K562 (cell line): ENCODE results near the gene FCHO2. TPM values are rescaled to one million over a fixed set of nuclear protein-coding genes. Genes with fewer than 3 reads are reported as not detected.

Experiments
- ATAC-seq: fragments of 200-7000 bp; cut with Tn5 transposase; 3 replicates; pipeline ENCODE4 v1.9.1; 2020; ENCODE audit warnings: moderate library complexity
- BruUV-seq: library from RNA; stranded (reverse); fragments of 400-500 nt; replicated peaks from 2 replicates; lab custom pipeline; 2021; lab: Mats Ljungman, UMichigan
- CTCF ChIA-PET: fragments of 300-600 bp; formaldehyde crosslinking; extraction: SDS; loops from one replicate; lab custom pipeline; 2021; ENCODE audit warnings: low intra/inter-chr PET ratio; lab: Yijun Ruan, JAX
- POLR2A ChIA-PET: fragments of 300-600, 350-650 bp; sonication (Branson Sonifier 250); formaldehyde crosslinking; extraction: SDS; loops from one replicate; lab custom pipeline; 2021; ENCODE audit warnings: antibody characterized with exemption, inconsistent platforms; lab: Yijun Ruan, JAX
- DNase-seq, 4 experiments: peaks; one replicate each; pipeline versions ENCODE4 v3.0.0 to v3.0.0-alpha.2; 2011 to 2018; ENCODE audit warnings: low spot score in 3 of 4, mixed read lengths in 3 of 4; ENCODE audit errors: extremely low read depth in 1 of 4
- FAIRE-seq: peaks from 2 replicates; lab custom pipeline; 2011; peaks lifted over from hg19 to GRCh38; lab: Jason Lieb, UNC
- H2AFZ ChIP-seq: 2 replicates; pipeline ENCODE4 v1.6.0; 2011; ENCODE audit warnings: low read depth, low read length, control low read depth, inconsistent platforms
- H3K27ac ChIP-seq: fragments of 200-600 bp; 3 replicates; pipeline ENCODE4 v1.8.0; 2011; ENCODE audit warnings: low read depth, mild to moderate bottlenecking, control low read depth, inconsistent platforms, low read length, moderate library complexity, mixed read lengths; ENCODE audit errors: extremely low read depth
- H3K27me3 ChIP-seq, 2 experiments: fragments of 300-600 bp in 1 of 2; 2 replicates in 1 of 2; 3 replicates in 1 of 2; pipeline versions ENCODE4 v1.6.0 to v1.8.0; 2011; ENCODE audit warnings: inconsistent platforms in 2 of 2, low read length in 2 of 2, mild to moderate bottlenecking in 1 of 2, mixed read lengths in 1 of 2, moderate library complexity in 1 of 2; ENCODE audit not compliant: control insufficient read depth in 2 of 2, insufficient read depth in 2 of 2
- H3K36me3 ChIP-seq: fragments of 300-600 bp; 3 replicates; pipeline ENCODE4 v1.8.0; 2011; ENCODE audit warnings: mild to moderate bottlenecking, low read length, inconsistent platforms; ENCODE audit not compliant: control insufficient read depth, insufficient read depth
- H3K4me1 ChIP-seq, 2 experiments: fragments of 200-600 bp in 1 of 2; replicated peaks in 1 of 2; 2 replicates in 1 of 2; 3 replicates in 1 of 2; pipeline versions ENCODE4 v1.5.1 to v1.8.0; 2011; ENCODE audit warnings: inconsistent platforms in 2 of 2, low read length in 2 of 2, mild to moderate bottlenecking in 1 of 2, mixed read lengths in 1 of 2, moderate library complexity in 1 of 2; ENCODE audit not compliant: control insufficient read depth in 2 of 2, insufficient read depth in 2 of 2
- H3K4me2 ChIP-seq: 2 replicates; pipeline ENCODE4 v1.6.1; 2011; ENCODE audit warnings: low read length, control low read depth, inconsistent platforms, mixed read lengths; ENCODE audit not compliant: insufficient read depth
- H3K4me3 ChIP-seq: fragments of 200-600 bp; sonication (generic), shearing (Covaris generic); 2 replicates; pipeline ENCODE4 v1.5.1; 2016; ENCODE audit warnings: control low read depth, inconsistent platforms
- H3K79me2 ChIP-seq: fragments of 200-600 bp; 3 replicates; pipeline ENCODE4 v1.8.0; 2011; ENCODE audit warnings: low read length, inconsistent platforms; ENCODE audit not compliant: control insufficient read depth, insufficient read depth
- H3K9ac ChIP-seq, 2 experiments: 2 replicates each; pipeline versions ENCODE4 v1.6.0 to v1.6.1; 2011; ENCODE audit warnings: low read depth in 2 of 2, low read length in 2 of 2, control low read depth in 1 of 2, inconsistent platforms in 1 of 2, mild to moderate bottlenecking in 1 of 2, mixed read lengths in 1 of 2; ENCODE audit not compliant: insufficient read depth in 1 of 2
- H3K9me1 ChIP-seq: one replicate; pipeline ENCODE4 v1.6.0; 2011; ENCODE audit warnings: inconsistent platforms, mild to moderate bottlenecking, low read length, moderate library complexity; ENCODE audit not compliant: control insufficient read depth, insufficient read depth
- H3K9me3 ChIP-seq: replicated peaks from 2 replicates; pipeline ENCODE4 v1.5.1; 2011; ENCODE audit warnings: low read depth, low read length, inconsistent platforms; ENCODE audit not compliant: control insufficient read depth, insufficient read depth
- H4K20me1 ChIP-seq: replicated peaks from 2 replicates; pipeline ENCODE4 v1.6.1; 2011; ENCODE audit warnings: low read length, inconsistent platforms, mixed read lengths; ENCODE audit not compliant: control insufficient read depth, insufficient read depth
- ASH1L ChIP-seq: fragments of 450-650 bp; IDR thresholded peaks from 2 replicates; pipeline ENCODE4 v1.6.1; 2018; ENCODE audit warnings: borderline replicate concordance, mild to moderate bottlenecking, low read depth; ENCODE audit not compliant: partially characterized antibody
- CEBPG ChIP-seq, 3 experiments: fragments of 200-800 bp in 1 of 3; sonication (Bioruptor generic) in 1 of 3; sonication (generic) in 1 of 3; formaldehyde crosslinking in 1 of 3; IDR thresholded peaks in 2 of 3; conservative IDR thresholded peaks in 1 of 3; 2 replicates each; pipeline versions ENCODE4 v1.6.1 to v1.8.0; 2016 to 2022; ENCODE audit warnings: missing compliant biosample characterization in 2 of 3, missing genetic modification characterization in 2 of 3, mild to moderate bottlenecking in 1 of 3, missing genetic modification reagents in 1 of 3
- EHMT2 ChIP-seq: fragments of 450-650 bp; IDR thresholded peaks from 2 replicates; pipeline ENCODE4 v1.6.1; 2018; ENCODE audit warnings: antibody characterized with exemption
- HNRNPL ChIP-seq: fragments of 200-400 bp; formaldehyde crosslinking; IDR thresholded peaks from 2 replicates; pipeline ENCODE4 v1.6.1; 2017; ENCODE audit warnings: low read depth, mild to moderate bottlenecking, low read length
- LARP7 ChIP-seq: fragments of 450-650 bp; IDR thresholded peaks from 2 replicates; pipeline ENCODE4 v1.6.1; 2016
- XRCC3 ChIP-seq: fragments of 450-650 bp; IDR thresholded peaks from 2 replicates; pipeline ENCODE4 v1.6.1; 2017; ENCODE audit warnings: mild to moderate bottlenecking, moderate library complexity
- ZNF41 ChIP-seq: fragments of 250-450 bp; sonication (Bioruptor Pico); conservative IDR thresholded peaks from 2 replicates; pipeline ENCODE4 v1.4.0; 2020; ENCODE audit warnings: mild to moderate bottlenecking
- ZNF695 ChIP-seq: fragments of 450-650 bp; formaldehyde crosslinking; IDR thresholded peaks from 2 replicates; pipeline ENCODE4 v1.4.0; 2020; ENCODE audit warnings: mild to moderate bottlenecking, moderate library complexity
- WGBS: fragments of 100-300 bp; shearing (Covaris generic); methylation state at CpG from one replicate; pipeline ENCODE4 v1.1.6; 2016; ENCODE audit warnings: low coverage, mixed read lengths; ENCODE audit not compliant: insufficient coverage; ENCODE audit errors: missing lambda C conversion rate; 5-methylcytosine and 5-hydroxymethylcytosine counted together
- in situ Hi-C: fragments of 300-500 bp; cut with MboI; formaldehyde crosslinking; loops from 4 replicates; pipeline ENCODE4 v1.15.0; 2018; ENCODE audit warnings: inconsistent platforms, mixed read lengths
- intact Hi-C: fragments of 100-400 bp; cut with micrococcal nuclease; formaldehyde crosslinking; loops from 2 replicates; pipeline ENCODE4 v1.14.2; 2022
- polyA plus RNA-seq, 8 experiments: library from polyadenylated mRNA; depleted of rRNA in 4 of 8; stranded (reverse) in 5 of 8; unstranded in 3 of 8; fragments of >200 nt; fragmentation: Nextera tagmentation in 2 of 8; fragmentation: Illumina TruSeq in 1 of 8; extraction: Ambion mirVana in 2 of 8; extraction: Trizol in 1 of 8; gene quantifications; 2 replicates each; pipeline versions ENCODE4 v1.2.1 to v1.2.3, GENCODE V29; 2011 to 2014; ENCODE audit warnings: inconsistent platforms in 1 of 8, missing spikeins in 1 of 8
- total RNA-seq, 7 experiments: library from RNA; depleted of rRNA in 6 of 7; stranded (reverse); fragments of >200 nt in 6 of 7; fragmentation: Illumina TruSeq in 2 of 7; extraction: Trizol in 2 of 7; gene quantifications; 2 replicates each; pipeline versions ENCODE4 v1.2.1 to v1.2.3, GENCODE V29; 2011 to 2021; ENCODE audit warnings: low replicate concordance in 1 of 7

The FCHO2 gene
- total and polyA plus RNA-seq, 9 of the 15 experiments (the other 6 are each of a cell fraction or from before 2014, with no cell fraction given) = 4.4 to 13.4 (median 8.3) TPM

GRCh38 chr5:73132759-73133158 is 176.9 kb downstream of the FCHO2 start:
- in situ Hi-C loops = no loop called here
- Histone ChIP-seq H3K9me3 (no peaks in the 10 kb centered on the region), H4K20me1 (no peaks in the 10 kb centered on the region), H2AFZ (no peak overlapping the region), H3K27ac (no peak overlapping the region), H3K9me1 (no peaks in the 10 kb centered on the region), H3K9ac (no peak overlapping the region), H3K36me3 (no peaks in the 10 kb centered on the region), H3K4me1 (peaks cover 0 to 3% of the 10 kb centered on the region in 2 experiments; a peak in 2 of 5 replicates), H3K4me3 (no peak overlapping the region), H3K79me2 (no peaks in the 10 kb centered on the region), H3K27me3 (peaks cover 8 to 33% of the 10 kb centered on the region in 2 experiments), H3K4me2 (no peak overlapping the region)
- intact Hi-C loops = no loop called here
- FAIRE-seq (no peak), DNase-seq (no peak), ATAC-seq (no peak)
- BruUV-seq = no TSS peak
- CTCF ChIA-PET = no interaction called here
- TF ChIP-seq EHMT2 (no peak), HNRNPL (no peak), ASH1L (no peak), CEBPG (CRISPR knock-in tag; IDR thresholded peaks at IDR 0.05) (no peak), CEBPG (tag; conservative IDR thresholded peaks at IDR 0.05 in 1 of 2, IDR thresholded peaks at IDR 0.05 in 1 of 2) (no peak), ZNF695 (no peak), ZNF41 (CRISPR knock-in tag) (no peak), LARP7 (no peak), XRCC3 (no peak)
- 0% methylated on average over 2 of the region's 2 CpGs for WGBS
- POLR2A ChIA-PET = no interaction called here
